Measurements from ENCODE around the gene MREG.
"Not testable (repeated sequence)": the region's sequence is repeated elsewhere in the genome, so short reads cannot be mapped to it uniquely, and the experiment has no call there.

Gene MREG

GRCh38 chr2:215965532-215966165 is 47.7 kb downstream of the MREG start:
- TF ChIP-seq, protein P1, sequence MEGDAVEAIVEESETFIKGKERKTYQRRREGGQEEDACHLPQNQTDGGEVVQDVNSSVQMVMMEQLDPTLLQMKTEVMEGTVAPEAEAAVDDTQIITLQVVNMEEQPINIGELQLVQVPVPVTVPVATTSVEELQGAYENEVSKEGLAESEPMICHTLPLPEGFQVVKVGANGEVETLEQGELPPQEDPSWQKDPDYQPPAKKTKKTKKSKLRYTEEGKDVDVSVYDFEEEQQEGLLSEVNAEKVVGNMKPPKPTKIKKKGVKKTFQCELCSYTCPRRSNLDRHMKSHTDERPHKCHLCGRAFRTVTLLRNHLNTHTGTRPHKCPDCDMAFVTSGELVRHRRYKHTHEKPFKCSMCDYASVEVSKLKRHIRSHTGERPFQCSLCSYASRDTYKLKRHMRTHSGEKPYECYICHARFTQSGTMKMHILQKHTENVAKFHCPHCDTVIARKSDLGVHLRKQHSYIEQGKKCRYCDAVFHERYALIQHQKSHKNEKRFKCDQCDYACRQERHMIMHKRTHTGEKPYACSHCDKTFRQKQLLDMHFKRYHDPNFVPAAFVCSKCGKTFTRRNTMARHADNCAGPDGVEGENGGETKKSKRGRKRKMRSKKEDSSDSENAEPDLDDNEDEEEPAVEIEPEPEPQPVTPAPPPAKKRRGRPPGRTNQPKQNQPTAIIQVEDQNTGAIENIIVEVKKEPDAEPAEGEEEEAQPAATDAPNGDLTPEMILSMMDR (conservative IDR thresholded peaks at IDR 0.05; ENCODE audit: low read depth, low read length) = no peak

DNA sequence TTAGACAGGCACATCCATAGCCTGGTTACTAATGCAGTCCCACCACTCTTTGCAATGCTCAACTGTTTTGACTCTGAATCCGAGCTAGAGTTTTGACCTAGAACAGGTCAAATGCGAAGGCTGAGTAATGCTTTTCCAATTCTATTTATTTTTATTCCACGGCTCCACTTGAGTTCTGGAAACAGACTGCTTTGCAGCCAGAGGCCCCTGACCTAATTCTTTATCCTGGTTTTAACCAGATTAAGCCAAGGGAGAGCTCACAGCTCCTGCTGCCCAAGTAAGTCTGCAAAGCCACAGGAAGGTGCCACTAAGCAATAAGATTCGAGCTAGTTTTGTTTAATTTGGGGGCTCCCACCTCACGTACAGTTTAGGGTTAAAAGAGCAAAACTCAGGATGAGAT is 51.4 kb downstream of the MREG start:
- TF ChIP-seq, protein P1 (conservative IDR thresholded peaks at IDR 0.05; ENCODE audit: low read depth, low read length) = no peak
- DNase-seq (ENCODE audit: low read depth) = peak; percentile 63
- no peak overlapping the region for H3K4me3 ChIP-seq (ENCODE audit: low read depth, low read length)

More at GRCh38 chr2:215965532-215966165, 47.7 kb downstream of the MREG start:
- no peak for DNase-seq (ENCODE audit: low read depth)
- H3K4me3 ChIP-seq (ENCODE audit: low read depth, low read length) = no peak overlapping the region

DNA sequence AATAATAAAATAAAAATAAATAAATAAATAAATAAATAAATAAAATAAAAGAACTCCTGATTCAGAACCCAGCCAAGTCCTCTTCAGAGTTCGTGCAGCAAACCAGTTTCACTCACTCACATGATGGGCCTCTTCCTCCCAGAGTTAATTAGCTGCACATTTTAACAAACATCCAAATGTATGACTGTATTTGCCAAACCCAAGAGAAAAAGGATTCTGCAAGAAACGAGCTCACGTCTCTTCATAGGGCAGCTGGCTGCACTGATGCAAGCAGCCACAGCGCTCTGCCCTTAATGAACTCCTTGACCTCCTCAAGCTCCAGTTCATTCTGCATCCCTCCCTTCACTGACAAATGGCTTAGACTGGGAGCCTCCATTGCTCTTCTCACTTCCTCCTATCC is 55.1 kb downstream of the MREG start:
- no peak overlapping the region for H3K4me3 ChIP-seq (ENCODE audit: low read depth, low read length)
- TF ChIP-seq, protein P1 (conservative IDR thresholded peaks at IDR 0.05; ENCODE audit: low read depth, low read length) = no peak
- no peak for DNase-seq (ENCODE audit: low read depth)

GRCh38 chr2:215957354-215958122 is 55.8 kb downstream of the MREG start:
- not testable (repeated sequence) for DNase-seq (ENCODE audit: low read depth); H3K4me3 ChIP-seq (ENCODE audit: low read depth, low read length)

GRCh38 chr2:215952860-215953637 is 60.3 kb downstream of the MREG start:
- TF ChIP-seq, protein P1 (conservative IDR thresholded peaks at IDR 0.05; ENCODE audit: low read depth, low read length) = no peak
- H3K4me3 ChIP-seq (ENCODE audit: low read depth, low read length) = no peak overlapping the region
- no peak for DNase-seq (ENCODE audit: low read depth)

- TF ChIP-seq, protein P1 (conservative IDR thresholded peaks at IDR 0.05; ENCODE audit: low read depth, low read length) = no peak
- no peak overlapping the region for H3K4me3 ChIP-seq (ENCODE audit: low read depth, low read length)
- DNase-seq (ENCODE audit: low read depth) = no peak
These were observed 61.8 kb downstream of the MREG start for GRCh38 chr2:215951558-215951957.

DNA sequence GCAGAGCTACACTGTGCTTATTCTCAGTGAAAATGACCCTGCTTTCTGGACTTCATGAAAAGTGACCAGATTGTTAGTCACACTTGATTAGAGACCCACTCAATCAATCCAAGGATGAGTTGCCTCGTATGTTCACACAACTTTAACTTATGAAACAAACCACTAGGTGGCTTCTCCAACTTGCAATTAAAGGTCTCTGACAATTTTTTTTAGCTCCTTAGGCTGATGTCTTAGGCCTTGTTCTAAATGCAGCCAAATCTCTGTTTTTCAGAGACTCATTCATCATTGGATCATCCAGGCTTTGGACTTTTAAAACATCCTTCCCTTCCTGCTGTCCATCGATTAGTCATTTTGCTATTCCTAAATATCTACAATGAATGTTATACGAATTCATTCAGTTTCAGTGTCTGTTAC is 63.4 kb downstream of the MREG start:
- DNase-seq (ENCODE audit: low read depth) = peak; percentile 74
- H3K4me3 ChIP-seq (ENCODE audit: low read depth, low read length) = no peak overlapping the region

More for the DNA sequence above, 63.4 kb downstream of the MREG start:
- TF ChIP-seq, protein P1 (conservative IDR thresholded peaks at IDR 0.05; ENCODE audit: low read depth, low read length) = peak; percentile 61

Data from choroid plexus epithelial cell (primary cell).